GM18519 (cell line): ENCODE data around the gene PLA2G7.

Experiments
- ATAC-seq: cut with Tn5 transposase; IDR thresholded peaks from one replicate; pipeline ENCODE4 v1.9.1; 2021; ENCODE audit warnings: mild to moderate bottlenecking, moderate library complexity; ENCODE audit not compliant: unreplicated experiment, low FRiP score

Gene PLA2G7

GRCh38 chr6:46690141-46690755 is 44.9 kb downstream of the PLA2G7 start:
- ATAC-seq: no peak

- no peak for ATAC-seq
These were observed 45.5 kb downstream of the PLA2G7 start for GRCh38 chr6:46689657-46690056.

DNA sequence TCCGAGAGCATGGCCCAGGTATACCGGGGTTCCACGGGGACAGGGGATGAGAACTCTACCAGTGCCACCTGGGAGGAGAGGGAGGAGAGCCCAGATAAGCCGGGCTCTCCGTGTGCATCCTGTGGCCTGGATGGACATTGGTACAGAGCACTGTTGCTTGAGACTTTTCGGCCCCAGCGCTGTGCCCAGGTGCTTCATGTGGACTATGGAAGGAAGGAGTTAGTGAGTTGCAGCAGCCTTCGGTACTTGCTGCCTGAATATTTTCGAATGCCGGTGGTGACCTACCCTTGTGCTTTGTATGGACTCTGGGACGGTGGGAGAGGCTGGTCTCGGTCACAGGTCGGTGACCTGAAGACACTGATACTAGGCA is 46.2 kb downstream of the PLA2G7 start:
- no peak for ATAC-seq

DNA sequence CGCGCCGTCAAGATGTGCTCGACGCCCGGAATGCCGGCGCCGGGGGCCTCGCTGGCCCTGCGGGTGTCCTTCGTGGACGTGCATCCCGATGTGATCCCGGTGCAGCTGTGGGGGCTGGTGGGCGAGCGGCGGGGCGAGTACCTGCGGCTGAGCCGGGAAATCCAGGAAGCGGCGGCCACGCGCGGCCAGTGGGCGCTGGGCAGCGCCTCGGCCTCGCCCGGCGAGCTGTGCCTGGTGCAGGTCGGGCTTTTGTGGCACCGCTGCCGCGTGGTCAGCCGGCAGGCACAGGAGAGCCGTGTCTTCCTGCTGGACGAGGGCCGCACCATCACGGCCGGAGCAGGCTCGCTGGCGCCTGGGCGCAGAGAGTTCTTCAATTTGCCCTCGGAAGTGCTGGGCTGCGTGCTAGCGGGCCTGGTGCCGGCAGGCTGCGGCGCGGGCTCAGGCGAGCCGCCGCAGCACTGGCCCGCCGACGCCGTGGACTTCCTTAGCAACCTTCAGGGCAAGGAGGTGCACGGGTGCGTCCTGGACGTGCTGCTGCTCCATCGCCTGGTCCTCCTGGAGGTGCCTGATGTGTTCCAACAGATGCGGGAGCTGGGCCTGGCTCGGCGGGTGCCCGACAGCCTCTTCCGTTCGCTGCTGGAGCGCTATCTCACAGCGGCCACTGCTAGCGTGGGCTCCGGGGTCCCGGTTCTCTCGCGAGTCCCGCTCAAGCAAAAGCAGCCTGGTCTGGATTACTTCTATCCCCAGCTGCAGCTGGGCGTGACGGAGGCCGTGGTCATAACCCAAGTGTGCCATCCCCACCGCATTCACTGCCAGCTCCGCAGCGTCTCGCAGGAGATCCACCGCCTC is 46.8 kb downstream of the PLA2G7 start:
- ATAC-seq: no peak

GRCh38 chr6:46687619-46688097 is 47.5 kb downstream of the PLA2G7 start, which contains the start of gene TDRD6:
Gene TDRD6, plus strand, starts transcription at chr6:46687885. Its CDS starts 244 bp downstream, at chr6:46688129.
- no peak for ATAC-seq

DNA sequence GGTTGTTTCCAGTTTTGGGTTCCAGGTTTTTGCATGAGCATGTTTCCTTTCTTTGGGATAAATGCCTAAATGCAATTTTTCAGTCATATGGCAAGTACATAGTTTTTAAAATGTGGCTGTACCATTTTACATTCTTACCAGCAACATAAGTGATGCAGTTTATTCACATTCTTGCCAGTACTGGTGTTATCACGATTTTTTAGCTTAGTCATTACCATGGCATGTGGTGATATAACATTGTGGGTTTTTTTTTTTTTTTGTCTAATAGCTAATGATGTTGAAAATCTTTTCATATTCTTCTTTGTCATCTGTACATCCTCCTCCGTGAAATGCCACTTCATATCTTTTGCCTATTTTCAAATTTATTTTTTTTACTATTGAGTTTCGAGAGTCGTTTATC is 50.4 kb downstream of the PLA2G7 start:
- no peak for ATAC-seq

GRCh38 chr6:46677314-46677654 is 57.9 kb downstream of the PLA2G7 start:
- no peak for ATAC-seq

GRCh38 chr6:46676604-46677313 is 58.4 kb downstream of the PLA2G7 start:
- no peak for ATAC-seq

DNA sequence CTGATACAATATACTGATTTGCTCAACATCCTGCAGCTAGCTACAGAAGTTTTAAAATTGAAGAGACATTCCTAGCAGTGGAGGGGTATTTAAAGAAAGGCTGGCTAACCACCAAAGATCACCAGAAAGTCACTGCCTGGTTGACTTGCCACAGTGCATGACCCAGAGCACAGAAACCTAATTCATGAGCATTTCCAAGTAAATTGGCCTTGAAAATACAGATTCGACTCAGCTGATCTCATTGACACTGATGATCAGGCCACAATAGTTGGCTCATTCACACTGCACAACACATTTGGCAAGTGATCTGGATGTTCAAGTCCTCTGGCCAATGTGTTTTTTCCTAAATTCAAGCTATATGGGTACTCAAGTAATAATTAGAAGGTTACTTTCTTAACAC is 60.8 kb downstream of the PLA2G7 start:
- ATAC-seq: no peak

GRCh38 chr6:46667377-46667776 is 67.8 kb downstream of the PLA2G7 start:
- ATAC-seq: no peak

- no peak for ATAC-seq
These were observed 73.7 kb downstream of the PLA2G7 start for GRCh38 chr6:46661483-46661882.

GRCh38 chr6:46657642-46658041 is 77.5 kb downstream of the PLA2G7 start:
- no peak for ATAC-seq

GRCh38 chr6:46655803-46656202 is 79.4 kb downstream of the PLA2G7 start:
- no peak for ATAC-seq
